Measurements from ENCODE around the gene ESPN. TPM values are rescaled to one million over a fixed set of nuclear protein-coding genes. Genes with fewer than 3 reads are reported as not detected.
A peak's percentile ranks its signal among the peaks of the same experiment; 100 is the strongest.
"Not testable (repeated sequence)": the region's sequence is repeated elsewhere in the genome, so short reads cannot be mapped to it uniquely, and the experiment has no call there.

The ESPN gene
- total RNA-seq, 1 donor from 2014 or later, result 0.20 TPM

DNA sequence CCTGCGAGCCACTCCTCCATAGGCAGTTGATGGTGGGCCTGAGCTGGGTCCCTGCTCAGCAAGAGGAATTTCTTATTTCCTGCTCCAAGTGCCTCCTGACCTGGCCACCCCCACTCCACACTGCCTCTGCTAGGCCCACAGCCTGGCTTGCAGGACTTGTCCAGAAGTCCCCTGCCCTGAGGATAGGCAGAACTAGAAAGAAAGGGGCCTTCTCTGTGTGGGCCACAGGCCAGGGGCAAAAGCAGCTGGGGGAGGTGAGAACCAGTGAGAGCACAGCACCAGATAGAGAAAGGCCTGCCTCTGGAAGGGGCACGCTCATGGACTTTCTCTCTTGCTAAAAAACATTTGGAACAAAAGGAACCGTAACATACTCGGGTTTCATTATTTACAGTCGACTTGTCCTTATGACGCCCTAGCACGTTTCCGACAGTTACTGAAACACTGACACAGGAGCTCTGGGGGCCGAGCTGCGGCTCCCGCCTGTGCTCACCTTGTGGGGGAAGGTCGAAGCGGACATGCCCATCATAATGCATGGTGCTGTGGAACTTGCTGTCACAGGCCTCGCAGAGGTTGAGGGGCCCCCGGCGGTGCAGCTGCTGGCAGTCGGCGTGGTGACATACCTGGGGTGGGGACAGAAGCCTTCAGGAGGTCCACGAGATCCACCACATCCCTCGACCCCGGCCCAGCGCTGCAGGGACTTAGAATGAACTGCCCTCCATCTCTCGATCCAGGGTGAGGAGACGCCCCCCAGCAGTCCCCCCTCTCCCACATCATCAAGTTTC is 52.7 kb downstream of the ESPN start:
- DNase-seq (ENCODE audit: low read depth in 2 of 2), result no peak

DNA sequence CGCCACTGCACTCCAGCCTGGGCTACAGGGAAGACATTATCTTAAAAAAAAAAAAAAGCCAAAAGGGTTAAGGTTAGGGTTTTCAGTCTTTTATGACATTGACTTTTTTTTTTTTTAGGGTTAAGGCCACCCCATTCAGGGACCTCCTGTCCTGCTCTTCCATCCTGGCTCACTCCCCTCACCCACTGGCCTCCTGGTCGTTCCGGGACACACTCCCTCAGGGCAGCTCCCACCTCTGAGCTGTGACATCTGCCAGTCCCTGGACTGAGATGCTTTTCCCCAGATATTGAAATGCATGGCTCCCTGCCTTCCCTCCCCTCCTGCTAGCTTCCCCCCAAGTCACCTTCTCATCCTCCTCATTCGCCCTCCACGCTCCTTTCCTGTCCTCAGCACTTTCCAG is 57.2 kb downstream of the ESPN start:
- no peak for DNase-seq (ENCODE audit: low read depth in 2 of 2)

DNA sequence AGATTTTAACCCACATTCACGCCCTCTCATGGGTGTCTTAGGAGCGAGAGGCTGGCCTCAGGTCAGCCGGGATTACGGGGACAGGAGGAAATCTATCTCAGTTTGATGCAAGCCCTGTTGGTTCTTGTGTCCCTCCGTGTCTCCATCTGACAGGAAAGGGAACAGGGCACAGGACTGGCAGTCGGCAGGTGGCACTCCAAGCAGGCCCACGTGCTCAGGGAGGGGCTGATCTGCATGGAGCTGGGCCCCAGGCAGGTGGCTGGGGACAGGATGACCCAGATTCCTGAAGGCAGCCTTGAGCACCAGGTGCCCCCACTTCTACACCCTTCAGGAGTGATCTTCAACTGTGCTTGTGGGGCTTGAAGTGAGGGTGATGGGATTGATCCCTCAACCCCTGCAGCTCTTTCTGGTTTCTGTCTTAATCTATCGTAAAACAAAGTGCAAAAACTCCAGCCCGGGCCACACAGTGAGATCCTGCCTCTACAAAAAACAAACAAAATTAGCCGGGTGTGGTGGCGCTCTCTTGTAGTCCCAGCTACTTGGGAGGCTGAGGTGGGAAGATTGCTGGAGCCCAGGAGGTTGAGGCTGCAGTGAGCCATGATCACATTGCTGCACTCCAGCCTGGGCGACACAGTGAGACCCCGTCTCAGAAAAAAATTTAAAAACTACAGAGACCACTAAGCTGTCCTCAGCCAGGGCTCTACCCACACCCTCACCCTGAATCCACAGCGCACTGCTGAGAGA is 58.6 kb downstream of the ESPN start:
- DNase-seq (ENCODE audit: low read depth in 2 of 2), result no peak

DNA sequence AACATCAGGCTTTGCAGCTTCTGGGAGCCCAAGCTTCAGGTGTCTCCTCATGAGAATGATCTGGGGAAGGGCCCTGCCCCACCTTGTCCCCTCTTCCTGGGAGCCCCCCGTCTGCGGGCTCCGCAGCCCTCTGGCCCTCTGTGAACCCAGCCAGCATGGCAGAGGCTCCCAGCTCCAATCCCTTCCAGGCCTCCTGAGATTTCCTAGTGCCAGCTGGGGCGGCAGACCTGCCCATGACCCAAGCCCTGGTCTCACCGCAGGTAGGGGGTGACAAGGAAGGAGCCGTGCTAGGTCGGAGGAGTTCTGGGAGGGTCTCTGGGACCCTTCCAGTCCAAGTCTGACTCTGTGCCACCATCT is 59.2 kb downstream of the ESPN start:
- DNase-seq (ENCODE audit: low read depth in 2 of 2), result no peak

DNA sequence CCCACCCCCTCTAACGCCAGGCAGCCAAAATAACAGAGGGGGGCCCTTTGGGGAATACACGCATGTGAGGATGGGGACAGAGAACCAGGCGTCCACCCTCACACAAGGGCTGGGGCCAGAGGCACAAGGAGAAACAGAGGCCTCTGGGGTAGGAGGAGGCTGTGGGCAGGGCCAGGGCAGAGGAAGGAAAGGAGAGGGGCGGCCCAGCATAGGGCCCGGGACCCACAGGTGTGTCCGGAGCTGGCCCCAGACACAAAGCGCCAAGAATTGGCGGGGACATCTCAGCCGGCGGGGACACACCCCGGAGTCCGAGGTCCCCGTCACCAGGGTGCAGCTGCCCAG is 60.2 kb downstream of the ESPN start:
- DNase-seq (ENCODE audit: low read depth in 2 of 2), result peak in 1 of 2 donors; percentile 31

DNA sequence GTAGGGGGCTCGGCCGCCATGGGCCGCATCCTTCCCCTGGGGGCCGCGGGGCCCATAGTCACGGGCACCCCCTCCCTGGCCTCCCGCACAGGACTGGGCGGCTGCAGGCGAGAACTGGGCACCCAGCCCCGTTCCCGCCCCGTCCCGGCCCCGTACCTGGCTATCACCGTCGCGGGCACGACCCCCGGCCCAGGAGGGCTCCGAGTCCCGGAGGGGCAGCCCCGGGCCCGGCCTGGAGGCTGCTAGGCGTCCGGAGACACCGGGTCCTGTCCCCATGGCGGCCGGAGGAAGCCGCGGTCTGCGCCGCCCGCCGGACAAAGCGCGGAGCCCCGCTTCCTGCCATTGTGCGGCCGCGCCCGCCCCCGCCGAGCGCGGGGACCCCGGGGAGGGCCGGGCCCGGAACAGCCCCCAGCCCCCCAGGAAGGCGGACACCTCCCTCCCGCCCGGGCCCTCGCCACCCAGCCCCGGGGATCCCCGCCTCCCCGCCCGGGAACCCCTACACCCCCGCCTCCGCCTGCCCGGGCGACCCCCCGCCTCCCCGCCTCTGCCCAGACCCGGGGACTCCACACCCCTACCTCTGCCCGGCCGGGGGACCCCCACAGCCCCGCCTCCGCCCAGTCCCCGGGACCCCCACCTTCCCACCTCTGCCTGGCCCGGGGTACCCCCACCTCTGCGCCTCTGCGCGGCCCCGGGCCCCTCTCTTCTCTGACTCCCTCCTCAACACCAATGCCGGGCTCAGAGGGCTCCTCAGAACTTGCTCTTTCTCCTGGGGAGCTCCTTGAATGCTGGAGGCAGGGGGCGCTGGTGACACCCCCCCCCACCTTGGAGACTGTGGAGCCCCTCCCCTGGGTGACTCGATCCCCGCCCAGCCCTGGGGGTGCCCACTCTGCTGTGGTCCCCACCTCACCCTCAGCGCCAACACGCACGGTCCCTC is 60.9 kb downstream of the ESPN start:
- DNase-seq (ENCODE audit: low read depth in 2 of 2), result peak; percentile 37 to 42

DNA sequence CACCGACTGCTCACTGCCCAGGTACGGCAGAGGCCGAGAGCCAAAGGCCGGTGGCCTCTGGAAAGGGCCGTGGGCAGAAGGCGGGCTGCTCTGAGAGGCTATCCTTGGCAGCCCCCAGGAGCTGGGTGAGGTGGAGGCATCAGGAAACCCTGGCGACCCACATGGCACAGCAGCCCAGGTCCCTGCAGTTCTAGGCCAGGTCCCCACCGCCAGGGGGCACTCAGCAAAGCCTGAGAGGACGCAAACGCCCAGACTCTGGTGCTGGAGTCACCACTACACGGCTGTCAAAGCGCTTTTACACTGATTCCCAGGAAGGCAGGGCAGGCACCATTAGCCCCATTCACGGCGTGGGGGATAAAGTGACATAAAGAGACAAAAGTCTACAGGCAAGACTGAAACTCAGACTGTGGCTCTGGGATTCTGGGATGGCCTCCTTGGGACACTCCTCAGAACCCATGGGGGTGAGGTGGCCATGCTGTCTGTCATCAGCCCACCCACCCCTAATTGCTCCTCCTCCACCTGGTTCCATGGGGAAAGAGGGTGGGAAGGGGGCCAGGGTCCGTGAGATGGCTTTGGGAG is 61.9 kb downstream of the ESPN start:
- DNase-seq (ENCODE audit: low read depth in 2 of 2), result peak; percentile 89 to 93

DNA sequence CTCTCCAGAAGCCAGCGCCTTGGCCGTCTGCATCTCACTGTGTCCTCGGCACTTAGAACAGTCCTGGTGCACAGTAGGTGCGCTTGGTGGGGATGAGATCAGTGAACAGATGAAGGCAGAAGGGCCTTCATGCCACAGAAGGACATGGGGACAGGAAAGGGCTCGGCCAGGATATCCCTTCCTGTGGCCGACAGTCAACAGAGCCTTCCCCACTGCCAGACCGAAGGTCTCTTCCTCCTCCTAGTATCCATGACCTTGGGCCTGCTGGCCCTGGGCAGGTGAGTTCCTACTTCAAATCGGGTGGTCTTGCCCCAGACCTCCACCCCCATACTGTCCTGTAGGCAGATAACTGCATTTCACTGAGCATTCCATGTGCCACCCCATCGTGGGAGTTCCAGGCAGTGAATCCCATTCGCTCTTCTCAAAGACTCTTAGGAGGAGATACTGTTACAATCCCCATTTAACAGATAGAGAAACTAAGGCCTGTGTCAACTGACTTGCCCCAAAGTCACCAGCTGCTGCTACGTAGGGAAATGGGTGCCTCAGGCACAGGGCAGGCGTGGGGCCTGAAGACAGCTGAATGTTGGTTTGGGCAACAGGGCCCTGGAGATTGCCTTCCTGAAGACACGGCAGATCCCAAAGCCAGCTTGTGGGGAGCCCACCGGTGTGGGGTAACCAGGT is 63.4 kb downstream of the ESPN start:
- DNase-seq (ENCODE audit: low read depth in 2 of 2), result no peak

DNA sequence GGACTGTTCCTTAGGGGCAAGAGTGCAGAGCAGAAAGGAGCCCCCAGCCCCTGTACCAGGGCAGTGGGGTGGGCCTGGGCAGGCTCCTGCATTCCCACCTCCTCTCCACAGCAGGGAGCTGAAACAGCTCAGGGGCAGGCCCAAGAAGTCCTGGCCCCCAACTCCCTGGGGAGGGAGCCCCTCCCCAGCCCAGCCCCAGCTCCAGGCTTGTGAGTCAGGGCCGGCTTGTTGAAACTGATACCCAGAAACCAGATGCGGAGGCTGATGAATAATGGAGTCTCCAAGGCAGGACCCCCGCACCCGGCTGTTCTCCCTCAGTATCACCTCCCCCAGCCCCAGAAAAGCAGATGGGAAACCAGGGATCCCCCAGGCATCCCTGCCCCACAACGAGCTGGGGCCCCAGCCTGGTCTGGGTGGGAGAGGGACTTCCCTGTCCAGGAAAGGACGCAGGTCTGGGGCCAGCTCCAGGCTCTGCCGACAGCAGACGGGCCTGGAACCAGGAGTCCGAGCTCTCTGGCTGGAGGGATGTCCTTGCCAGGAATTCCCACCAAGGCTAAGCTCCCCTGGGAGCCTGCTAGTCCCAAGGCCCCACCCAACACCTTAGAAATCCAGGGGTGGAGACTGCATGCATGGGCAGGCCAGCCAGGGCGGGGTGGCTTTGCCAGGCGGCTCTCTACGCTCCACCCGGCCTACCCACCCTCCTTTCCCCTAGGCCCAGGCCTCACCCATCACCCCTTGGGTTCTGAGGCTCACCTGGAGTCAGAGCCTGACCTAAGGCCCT is 64.2 kb downstream of the ESPN start:
- DNase-seq (ENCODE audit: low read depth in 2 of 2), result no peak

DNA sequence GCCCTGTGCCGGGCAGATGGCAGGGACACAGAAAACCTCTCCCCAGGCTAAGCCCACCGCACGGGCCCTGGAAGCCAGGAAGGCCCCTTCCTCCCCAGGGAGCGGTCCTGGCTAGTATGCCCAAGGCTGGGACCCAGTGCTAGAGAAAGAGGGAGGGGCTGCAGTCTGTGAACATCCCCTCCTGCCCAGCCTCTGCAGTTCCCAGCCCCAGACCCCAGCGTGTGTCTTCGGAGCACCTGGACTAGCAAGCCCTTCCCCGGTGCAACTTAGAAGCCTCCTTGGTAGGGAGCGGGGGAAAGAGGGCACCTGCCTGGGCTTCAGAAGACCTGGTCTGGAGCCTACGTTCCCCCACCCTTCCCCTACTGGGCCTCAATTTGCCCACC is 64.8 kb downstream of the ESPN start:
- no peak for DNase-seq (ENCODE audit: low read depth in 2 of 2)

DNA sequence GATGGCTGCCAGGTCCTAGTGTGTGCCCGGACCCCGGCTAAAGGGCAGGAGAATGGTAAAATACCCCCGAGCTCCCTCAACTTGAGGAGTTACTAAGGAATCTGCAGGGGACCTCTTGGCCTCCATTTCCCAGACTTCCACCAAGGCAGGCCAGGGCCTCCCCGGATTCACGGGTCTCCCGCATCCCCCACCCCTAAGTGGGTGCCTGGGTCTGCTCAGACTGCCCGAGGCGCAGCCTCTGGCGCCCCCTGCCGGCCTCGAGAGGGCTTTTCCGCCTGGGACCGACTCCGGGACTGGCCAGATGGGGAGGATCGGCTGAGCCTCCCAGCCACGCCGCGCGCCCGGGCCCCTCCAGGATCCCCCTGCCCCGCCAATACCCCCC is 65.2 kb downstream of the ESPN start:
- DNase-seq (ENCODE audit: low read depth in 2 of 2), result peak; percentile 78 to 83

DNA sequence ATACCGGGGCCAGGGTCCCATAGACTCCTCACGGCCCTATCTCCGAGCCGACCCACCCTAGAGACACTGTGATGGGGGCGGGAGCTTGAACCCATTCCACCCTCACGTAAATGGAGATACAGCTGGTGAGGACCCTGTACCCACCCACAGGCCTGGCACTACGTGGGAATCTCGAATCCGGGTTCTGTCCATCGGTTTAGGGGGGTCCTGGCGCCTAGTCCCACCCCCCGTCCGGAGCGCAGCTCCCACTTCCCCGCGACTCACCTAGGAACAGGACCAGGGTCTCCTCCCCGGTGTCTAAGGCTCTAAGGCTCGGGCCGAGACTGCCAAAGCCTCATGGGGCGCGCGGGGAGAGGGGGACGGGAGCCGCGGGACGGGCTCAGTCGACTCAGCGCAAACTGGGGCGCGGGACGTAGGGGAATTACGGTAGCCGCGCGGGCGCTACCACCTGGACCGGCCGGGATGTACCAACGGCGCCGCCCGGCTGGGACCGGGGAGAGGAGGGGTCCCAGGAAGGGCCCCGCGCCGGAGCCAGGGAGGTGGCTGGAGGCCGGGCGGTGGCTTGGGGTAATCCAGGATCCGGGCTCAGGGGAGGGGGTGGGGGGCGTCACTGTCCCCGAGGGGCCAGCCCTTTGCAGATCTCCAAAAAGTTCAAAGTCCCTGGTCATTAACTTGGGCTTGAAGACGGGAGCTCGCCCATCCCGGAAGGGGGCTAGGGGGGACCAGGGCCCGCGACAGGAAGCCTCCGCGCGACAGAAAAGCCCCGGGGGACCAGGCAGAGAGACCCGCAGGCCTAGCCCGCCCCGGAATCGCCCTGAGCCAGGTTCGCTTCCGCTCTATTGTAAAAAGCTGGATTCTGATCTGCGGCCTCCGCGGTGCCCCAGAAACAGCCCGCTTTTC is 65.9 kb downstream of the ESPN start:
- DNase-seq (ENCODE audit: low read depth in 2 of 2), result peak; percentile 75

DNA sequence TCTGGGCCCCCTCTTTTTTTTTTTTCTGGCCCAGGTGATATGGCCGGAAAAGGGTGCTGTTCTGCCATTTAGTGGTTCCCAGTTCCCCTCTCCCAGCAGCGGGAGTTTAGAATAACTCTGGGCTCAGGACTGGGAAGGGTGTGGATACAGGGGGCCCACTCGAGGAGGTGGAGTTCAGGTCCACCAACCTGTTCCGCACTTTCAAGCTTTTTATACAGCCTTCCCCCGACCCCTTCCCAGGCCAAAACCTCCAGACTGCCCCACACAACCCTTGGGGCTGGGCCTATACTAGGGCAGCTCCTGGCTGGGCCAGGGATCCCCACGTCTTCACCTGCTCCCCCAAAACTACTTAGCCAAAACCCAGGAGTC is 66.5 kb downstream of the ESPN start:
- no peak for DNase-seq (ENCODE audit: low read depth in 2 of 2)

DNA sequence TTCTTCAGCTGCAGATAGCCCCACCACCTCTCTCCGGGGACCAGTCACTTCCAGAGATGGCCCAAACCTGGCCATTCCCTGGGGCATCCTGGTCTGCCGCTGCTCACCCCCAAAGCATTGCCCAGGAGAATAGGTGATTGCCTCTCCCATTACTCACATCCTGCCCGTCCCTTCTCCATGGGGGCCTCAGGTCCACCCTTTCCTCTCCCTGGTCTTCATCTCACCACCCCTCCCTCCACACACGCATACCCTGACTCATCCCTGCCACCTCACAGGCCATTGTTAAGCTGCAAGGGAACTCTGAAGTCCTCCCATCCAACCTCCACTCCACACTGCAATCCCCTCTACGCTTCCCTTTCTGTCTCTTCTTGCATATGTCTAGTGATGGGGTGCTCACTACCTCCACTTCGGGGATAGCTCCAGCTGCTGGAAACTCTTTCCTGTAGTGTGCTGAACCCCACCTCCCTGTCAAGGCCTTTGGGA is 66.9 kb downstream of the ESPN start, which contains the start of gene PLEKHG5:
TSS of gene PLEKHG5 (minus strand) at position 188 of the 483 bp plus-strand sequence. CDS start 14,096 bp downstream, outside the sequence.
- DNase-seq (ENCODE audit: low read depth in 2 of 2), result peak; percentile 70 to 87

DNA sequence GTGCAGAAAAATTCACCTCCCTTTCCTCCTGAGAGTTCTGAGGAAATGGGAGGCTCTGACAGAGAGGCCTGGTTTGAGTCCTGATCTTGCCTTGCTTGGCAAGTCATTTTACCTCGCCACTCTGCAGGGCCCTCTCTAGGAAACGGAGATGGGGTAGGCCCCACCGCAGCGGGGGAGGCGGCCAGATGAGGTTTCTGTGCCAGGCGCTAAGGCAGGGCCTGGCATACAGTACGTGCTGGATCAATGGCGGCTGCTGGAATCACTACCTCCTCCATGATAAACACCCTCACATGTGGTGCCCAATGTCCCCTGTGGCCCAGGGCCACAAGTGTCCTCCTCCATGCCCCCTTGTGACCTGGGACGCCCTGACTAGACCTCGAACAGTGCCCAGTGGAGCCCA is 67.4 kb downstream of the ESPN start:
- no peak for DNase-seq (ENCODE audit: low read depth in 2 of 2)

DNA sequence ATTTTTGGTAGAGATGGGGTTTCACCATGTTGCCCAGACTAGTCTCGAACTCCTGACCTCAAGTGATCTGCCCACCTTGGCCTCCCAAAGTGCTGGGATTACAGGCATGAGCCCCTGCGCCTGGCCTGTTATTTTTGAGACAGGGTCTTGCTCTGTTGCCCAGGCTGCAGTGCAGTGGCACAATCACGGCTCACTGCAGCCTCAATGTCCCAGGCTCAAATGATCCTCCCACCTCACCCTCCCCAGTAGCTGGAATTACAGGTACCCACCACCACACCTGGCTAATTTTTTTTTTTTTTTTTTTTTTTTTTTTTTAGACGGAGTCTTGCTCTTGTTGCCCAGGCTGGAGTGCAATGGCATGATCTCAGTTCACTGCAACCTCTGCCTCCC is 69.3 kb downstream of the ESPN start:
- DNase-seq (ENCODE audit: low read depth in 2 of 2), result not testable (repeated sequence)

DNA sequence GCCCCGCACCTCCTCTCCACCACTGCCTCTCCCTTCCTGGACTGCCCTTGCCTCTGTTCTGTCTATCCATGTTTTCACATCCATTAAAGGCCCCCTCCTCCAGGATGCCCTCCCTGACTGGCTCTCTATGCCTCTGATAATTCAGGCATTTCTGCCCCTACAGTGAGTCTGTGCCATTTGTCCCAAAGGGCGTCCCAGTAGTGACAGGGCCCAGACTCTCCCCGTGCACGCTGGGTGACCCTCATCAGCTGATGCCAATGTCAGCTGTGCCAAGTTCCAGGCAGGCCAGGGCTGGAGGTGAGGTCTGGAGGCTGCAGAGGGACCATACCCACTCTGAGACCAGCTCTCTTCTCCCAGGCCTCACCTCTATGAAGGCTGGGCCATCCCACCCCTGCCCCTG is 70.1 kb downstream of the ESPN start:
- DNase-seq (ENCODE audit: low read depth in 2 of 2), result no peak

DNA sequence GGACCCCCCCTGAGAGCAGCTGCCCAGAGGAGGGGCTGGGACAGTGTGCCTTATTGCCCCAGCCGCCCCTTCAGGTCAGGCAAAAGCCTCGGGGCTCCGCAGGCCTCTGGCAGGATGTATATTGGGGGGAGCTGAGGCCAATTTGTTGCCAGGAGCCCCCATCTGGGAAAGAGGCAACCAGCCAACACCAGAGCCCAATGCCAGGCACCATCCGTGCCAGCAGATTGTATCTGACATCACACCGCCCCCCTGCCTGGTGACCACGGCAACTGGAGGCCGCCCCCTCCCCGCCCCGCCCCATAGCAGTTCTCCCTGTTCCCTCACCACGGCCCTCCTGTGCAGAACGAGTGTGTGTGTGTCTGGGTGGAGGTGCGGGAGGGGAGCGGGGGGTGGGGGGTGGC is 70.5 kb downstream of the ESPN start:
- no peak for DNase-seq (ENCODE audit: low read depth in 2 of 2)
